ENCODE data around the gene ZNF93. TPM values are rescaled to one million over a fixed set of nuclear protein-coding genes. Genes with fewer than 3 reads are reported as not detected.
A peak's percentile ranks its signal among the peaks of the same experiment; 100 is the strongest.
"Not testable (repeated sequence)": the region's sequence is repeated elsewhere in the genome, so short reads cannot be mapped to it uniquely, and the experiment has no call there.

ZNF93 gene
- total and polyA plus RNA-seq, 2 of the 8 experiments (the other 6 are each of a cell fraction or from before 2014, with no cell fraction given) = 40.8 to 61.8 TPM

DNA sequence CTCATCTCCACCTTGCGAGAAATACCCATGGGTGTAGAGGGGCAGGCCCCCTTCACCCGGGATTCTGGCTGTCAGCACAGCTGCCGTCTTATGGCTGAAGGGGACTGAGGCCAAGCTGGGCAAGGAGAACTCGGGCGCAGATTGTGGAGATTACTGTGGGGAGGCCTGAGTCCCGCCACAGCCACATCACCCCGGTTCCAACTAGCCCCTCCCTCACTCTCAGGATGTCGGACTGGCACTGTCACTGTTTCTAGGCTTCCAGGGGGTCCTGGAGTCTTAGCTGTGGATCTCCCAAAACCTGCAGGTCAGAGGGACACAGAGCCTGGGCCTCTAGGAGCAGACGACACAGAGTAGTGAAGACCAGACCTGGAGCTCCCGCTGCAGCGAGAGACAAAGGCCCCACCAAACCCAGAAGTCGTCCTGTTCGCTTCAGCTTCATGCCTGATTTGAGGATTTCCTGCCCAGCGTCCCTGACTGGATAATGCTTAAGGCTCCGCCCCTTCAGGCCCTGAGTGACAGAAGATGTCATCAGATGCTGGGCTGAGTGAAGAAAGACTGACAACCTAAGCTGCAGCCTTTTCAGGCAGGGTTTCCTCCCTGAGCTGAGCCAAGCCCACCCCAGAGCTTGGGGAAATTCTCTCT, 55.8 kb downstream of the ZNF93 start (continued):
- peak in 1 of 2 experiments; percentile 3; a peak in 1 of 4 replicates for TF ChIP-seq RAD21 (IDR thresholded peaks at IDR 0.05 in 1 of 2, conservative IDR thresholded peaks at IDR 0.05 in 1 of 2; ENCODE audit: low read depth in 2 of 2, low read length in 2 of 2)
- TF ChIP-seq JUN (IDR thresholded peaks at IDR 0.05; ENCODE audit: low read depth, low read length) = no peak
- no peak for TF ChIP-seq SUZ12 (IDR thresholded peaks at IDR 0.05; ENCODE audit: low read length)
- TF ChIP-seq PHF8 (conservative IDR thresholded peaks at IDR 0.05; ENCODE audit: low read depth, low read length) = peak; percentile 35; the same call in 1 of the 2 replicates
- TF ChIP-seq, protein P1, sequence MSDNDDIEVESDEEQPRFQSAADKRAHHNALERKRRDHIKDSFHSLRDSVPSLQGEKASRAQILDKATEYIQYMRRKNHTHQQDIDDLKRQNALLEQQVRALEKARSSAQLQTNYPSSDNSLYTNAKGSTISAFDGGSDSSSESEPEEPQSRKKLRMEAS (IDR thresholded peaks at IDR 0.05) = 0 out of 2 replicates have a peak, but pooled peaks have one; percentile 29
- no peak for TF ChIP-seq MAFK (IDR thresholded peaks at IDR 0.05; ENCODE audit: low read depth, low read length)
- TF ChIP-seq EZH2 (IDR thresholded peaks at IDR 0.05; ENCODE audit: low read depth, low read length, severe bottlenecking) = no peak

DNA sequence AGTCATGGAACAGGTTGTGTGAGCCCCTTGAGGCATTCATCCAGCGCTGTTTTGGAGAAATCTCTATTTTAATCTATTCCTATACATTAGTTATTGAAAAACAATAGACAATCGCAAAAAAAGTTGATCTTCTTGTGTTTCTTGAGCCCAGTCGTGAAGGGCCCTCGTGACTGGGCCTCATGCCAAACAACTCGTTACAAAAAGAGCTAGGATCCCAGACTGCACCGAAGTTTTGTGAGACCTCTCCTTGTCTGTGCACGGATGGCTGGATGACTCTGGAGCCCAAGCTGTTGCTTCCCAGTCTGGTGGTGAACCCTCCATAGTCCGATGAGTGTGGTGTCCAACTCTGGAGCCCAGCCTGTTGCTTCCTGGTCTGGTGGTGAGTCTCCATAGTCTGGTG, 57.0 kb downstream of the ZNF93 start:
- not testable (repeated sequence) for H3K36me3 ChIP-seq (ENCODE audit: control insufficient read depth in 2 of 4, insufficient read depth in 4 of 4, low read length in 3 of 4); H3K79me1 ChIP-seq (ENCODE audit: low read depth, low read length); H3K9me3 ChIP-seq (ENCODE audit: insufficient read depth in 2 of 2, low read depth in 1 of 2, low read length in 1 of 2); H2BK20ac ChIP-seq (ENCODE audit: low read length); H2BK120ac ChIP-seq (replicated peaks; ENCODE audit: low read depth, low read length); H3K56ac ChIP-seq (replicated peaks; ENCODE audit: insufficient read length, low read depth, low read length); H3K23ac ChIP-seq (ENCODE audit: insufficient read length); H2AFZ ChIP-seq (ENCODE audit: low read length); H3K27me3 ChIP-seq (replicated peaks in 1 of 4; ENCODE audit: control insufficient read depth in 3 of 4, extremely low read depth in 1 of 4, insufficient read depth in 3 of 4, low read length in 3 of 4); H2AK5ac ChIP-seq (ENCODE audit: low read depth, low read length); H3K27ac ChIP-seq (ENCODE audit: low read depth, low read length); H3K14ac ChIP-seq (ENCODE audit: insufficient read length); H4K20me1 ChIP-seq (replicated peaks in 1 of 2; ENCODE audit: control insufficient read depth in 1 of 2, insufficient read depth in 2 of 2, low read length in 2 of 2); H3K9ac ChIP-seq (replicated peaks in 1 of 4; ENCODE audit: extremely low read depth in 1 of 4, low read depth in 3 of 4, low read length in 3 of 4); H3K4me1 ChIP-seq (replicated peaks in 1 of 4; ENCODE audit: control insufficient read depth in 3 of 4, insufficient read depth in 4 of 4, low read length in 3 of 4); H3K4me2 ChIP-seq (ENCODE audit: insufficient read depth in 1 of 2, low read depth in 2 of 2, low read length in 2 of 2); H3K18ac ChIP-seq (ENCODE audit: extremely low read depth, low read length); H3K4me3 ChIP-seq (ENCODE audit: extremely low read depth in 1 of 4, insufficient read depth in 2 of 4, low read depth in 3 of 4, low read length in 4 of 4); H4K8ac ChIP-seq (ENCODE audit: extremely low read depth, insufficient read depth, low read length); H4K91ac ChIP-seq (replicated peaks; ENCODE audit: insufficient read length, low read length); H3K4ac ChIP-seq (replicated peaks; ENCODE audit: insufficient read length, low read depth, low read length); H2BK5ac ChIP-seq (ENCODE audit: low read depth, low read length); H2BK12ac ChIP-seq (ENCODE audit: low read depth, low read length); H3K23me2 ChIP-seq (ENCODE audit: low read depth, low read length); H4K5ac ChIP-seq (ENCODE audit: insufficient read length, low read depth, low read length); H2BK15ac ChIP-seq (ENCODE audit: low read length); FAIRE-seq; H3K79me2 ChIP-seq (ENCODE audit: control insufficient read depth in 1 of 2, insufficient read depth in 2 of 2, low read length in 2 of 2)
- ChIA-PET POLR2A (ENCODE audit: partially characterized antibody) (interaction anchor here (1.3 kb wide), 1 partner anchor 14 kb away, joined by 3 read pairs; no protein-coding TSS in a partner anchor), CTCF (ENCODE audit: partially characterized antibody) (interaction anchor here (1.6 to 2.0 kb wide), 3 partner anchors 9 to 46 kb away, joined by 4 to 5 read pairs (median 5); no protein-coding TSS in a partner anchor)
- peak in 1 of 2 experiments; percentile 14 for DNase-seq (ENCODE audit: low read depth in 1 of 2, low spot score in 2 of 2)
- 74% methylated on average over 8 of the region's 8 CpGs; no CpG with 5 or more reads in 1 of the 2 experiments for WGBS, 2 experiments (ENCODE audit: extremely low coverage in 1 of 2, insufficient coverage in 1 of 2, insufficient read length in 1 of 2, insufficient replicate concordance in 2 of 2, low coverage in 1 of 2, low lambda C conversion rate in 2 of 2, missing lambda C conversion rate in 1 of 2)

Measured in H1 (cell line).